ENCODE results near the gene C1QTNF9B. TPM values are rescaled to one million over a fixed set of nuclear protein-coding genes. Genes with fewer than 3 reads are reported as not detected.
"Not testable (repeated sequence)": the region's sequence is repeated elsewhere in the genome, so short reads cannot be mapped to it uniquely, and the experiment has no call there.

Gene C1QTNF9B
- total and polyA plus RNA-seq, 10 donors = 0.23 to 1.9 (median 0.77) TPM; not detected in 3

- Histone ChIP-seq H3K4me1 (peaks cover 0 to 11% (median 1%) of the 10 kb centered on the region in 6 donors), H3K36me3 (no peaks in the 10 kb centered on the region), H3K4me3 (no peak overlapping the region), H3K9me3 (no peaks in the 10 kb centered on the region), H3K27ac (no peak overlapping the region), H3K27me3 (replicated peaks in 1 of 7) (peaks cover 0 to 22% (median 9%) of the 10 kb centered on the region in 7 donors)
- no peak for DNase-seq
- no peak for TF ChIP-seq POLR2A (IDR thresholded peaks at IDR 0.05)
- no peak for TF ChIP-seq POLR2AphosphoS5 (IDR thresholded peaks at IDR 0.05)
- no peak for TF ChIP-seq CTCF (IDR thresholded peaks at IDR 0.05 in 8 of 11, conservative IDR thresholded peaks at IDR 0.05 in 3 of 11)
- intact Hi-C loops (cut with DNase I; ENCODE audit: low total_unique reads) = no loop called here
- WGBS, 5 donors = 68 to 82% (median 80%) methylated on average over 8 of the region's 8 CpGs
These were observed 799 bp upstream of the C1QTNF9B start for GRCh38 chr13:23898101-23898500.

- WGBS, 5 donors = 77 to 91% (median 85%) methylated on average over 7 to 12 of the region's 12 CpGs
- H3K9me3 ChIP-seq; H3K27ac ChIP-seq; DNase-seq; H3K4me3 ChIP-seq; intact Hi-C loops (cut with DNase I; ENCODE audit: low total_unique reads); H3K36me3 ChIP-seq; H3K27me3 ChIP-seq (replicated peaks in 1 of 7): not testable (repeated sequence)
- peaks cover 0 to 11% (median 4%) of the 10 kb centered on the region in 6 donors for H3K4me1 ChIP-seq
These were observed 2.6 kb downstream of the C1QTNF9B start for GRCh38 chr13:23894746-23895145.

- intact Hi-C loops (cut with DNase I; ENCODE audit: low total_unique reads); H3K4me3 ChIP-seq; H3K27ac ChIP-seq; H3K36me3 ChIP-seq; H3K9me3 ChIP-seq; DNase-seq; H3K27me3 ChIP-seq (replicated peaks in 1 of 7): not testable (repeated sequence)
- WGBS, 5 donors = 72 to 86% (median 83%) methylated on average over 1 to 4 of the region's 4 CpGs
- peaks cover 0 to 11% (median 6%) of the 10 kb centered on the region in 6 donors for H3K4me1 ChIP-seq
These were observed 3.5 kb downstream of the C1QTNF9B start for GRCh38 chr13:23893791-23894190.

GRCh38 chr13:23889615-23890607, 7.4 kb downstream of the C1QTNF9B start:
- no peaks in the 10 kb centered on the region for H3K27me3 ChIP-seq (replicated peaks in 1 of 7)
- H3K27ac ChIP-seq = peak overlapping the region in 6 of 8 donors; percentile 75 to 88 (median 86)
- peak overlapping the region in 7 of 8 donors; percentile 90 to 100 (median 94) for H3K4me3 ChIP-seq
- no peak for DNase-seq
- intact Hi-C loops (cut with DNase I; ENCODE audit: low total_unique reads) = no loop called here
- peak in 3 of 11 experiments; percentile 5 to 46 (median 6) for TF ChIP-seq CTCF (IDR thresholded peaks at IDR 0.05 in 8 of 11, conservative IDR thresholded peaks at IDR 0.05 in 3 of 11)
- TF ChIP-seq POLR2AphosphoS5 (IDR thresholded peaks at IDR 0.05) = no peak
- TF ChIP-seq POLR2A (IDR thresholded peaks at IDR 0.05) = no peak
- H3K4me1 ChIP-seq = peaks cover 9 to 34% (median 17%) of the 10 kb centered on the region in 6 donors
- WGBS, 5 donors = 34 to 49% (median 43%) methylated on average over 15 of the region's 15 CpGs
- no peaks in the 10 kb centered on the region for H3K9me3 ChIP-seq
- peaks cover 0 to 7% (median 2%) of the 10 kb centered on the region in 6 donors for H3K36me3 ChIP-seq
